HepG2 (cell line): ENCODE data around the gene LAMC1. TPM values are rescaled to one million over a fixed set of nuclear protein-coding genes. Genes with fewer than 3 reads are reported as not detected.

ENCODE experiments used
- ATAC-seq: fragments of 200-7000 bp; cut with Tn5 transposase; 3 replicates; pipeline ENCODE4 v1.9.1; 2020; ENCODE audit warnings: mild to moderate bottlenecking, moderate library complexity
- BruUV-seq: library from RNA; stranded (reverse); fragments of 400-500 nt; replicated peaks from 2 replicates; lab custom pipeline; 2021; lab: Mats Ljungman, UMichigan
- CTCF ChIA-PET: fragments of 300-600 bp; formaldehyde crosslinking; extraction: SDS; loops from one replicate; lab custom pipeline; 2021; ENCODE audit warnings: low total read pairs, inconsistent platforms, low intra/inter-chr PET ratio; lab: Yijun Ruan, JAX
- POLR2A ChIA-PET: fragments of 350-600 bp; sonication (Branson Sonifier 250); formaldehyde crosslinking; loops from one replicate; lab custom pipeline; 2020; ENCODE audit warnings: antibody characterized with exemption, inconsistent platforms; lab: Yijun Ruan, JAX
- DNase-seq: peaks from one replicate; pipeline ENCODE4 v3.0.0-alpha.2; 2015; ENCODE audit warnings: low spot score
- FAIRE-seq: peaks from 3 replicates; lab custom pipeline; 2011; peaks lifted over from hg19 to GRCh38; lab: Jason Lieb, UNC
- H2AFZ ChIP-seq: one replicate; pipeline ENCODE4 v1.6.1; 2011; ENCODE audit warnings: low read length, inconsistent platforms
- H3K27ac ChIP-seq: fragments of 300-600 bp; 3 replicates; pipeline ENCODE4 v1.8.0; 2011; ENCODE audit warnings: mixed run types, mild to moderate bottlenecking, mixed read lengths, low read length, inconsistent platforms; ENCODE audit not compliant: insufficient read depth; ENCODE audit errors: extremely low read length
- H3K27me3 ChIP-seq, 2 experiments: fragments of 200-600 bp in 1 of 2; 2 replicates in 1 of 2; 3 replicates in 1 of 2; pipeline versions ENCODE4 v1.6.0 to v1.8.0; 2011; ENCODE audit warnings: low read length in 2 of 2, mild to moderate bottlenecking in 2 of 2, moderate library complexity in 2 of 2, inconsistent platforms in 1 of 2; ENCODE audit not compliant: insufficient read depth in 2 of 2, control insufficient read depth in 1 of 2
- H3K36me3 ChIP-seq, 2 experiments: fragments of 200-600 bp in 1 of 2; replicated peaks in 1 of 2; 2 replicates in 1 of 2; 3 replicates in 1 of 2; pipeline versions ENCODE4 v1.5.1 to v1.8.0; 2011; ENCODE audit warnings: low read length in 2 of 2, inconsistent platforms in 1 of 2; ENCODE audit not compliant: insufficient read depth in 2 of 2, control insufficient read depth in 1 of 2
- H3K4me1 ChIP-seq: 2 replicates; pipeline ENCODE4 v1.5.1; 2012; ENCODE audit warnings: low read length, inconsistent platforms; ENCODE audit not compliant: insufficient read depth
- H3K4me2 ChIP-seq: 2 replicates; pipeline ENCODE4 v1.6.0; 2011; ENCODE audit warnings: low read depth, low read length, inconsistent platforms
- H3K4me3 ChIP-seq, 3 experiments: fragments of 200-600 bp in 1 of 3; sonication (generic), shearing (Covaris generic) in 1 of 3; replicated peaks in 1 of 3; 2 replicates each; pipeline ENCODE4 v1.5.1; 2011 to 2016; ENCODE audit warnings: low read length in 3 of 3, inconsistent platforms in 2 of 3, low read depth in 2 of 3, mild to moderate bottlenecking in 2 of 3, control low read depth in 1 of 3, mixed read lengths in 1 of 3; ENCODE audit not compliant: insufficient read depth in 1 of 3
- H3K79me2 ChIP-seq: one replicate; pipeline ENCODE4 v1.6.1; 2011; ENCODE audit warnings: low read length, inconsistent platforms; ENCODE audit not compliant: insufficient read depth
- H3K9ac ChIP-seq: 2 replicates; pipeline ENCODE4 v1.6.0; 2011; ENCODE audit warnings: mild to moderate bottlenecking, low read depth, low read length, inconsistent platforms; ENCODE audit not compliant: insufficient read depth
- H3K9me3 ChIP-seq: 2 replicates; pipeline ENCODE4 v1.5.1; 2012; ENCODE audit warnings: mild to moderate bottlenecking, low read length
- H4K20me1 ChIP-seq: 2 replicates; pipeline ENCODE4 v1.6.0; 2011; ENCODE audit warnings: inconsistent platforms, mild to moderate bottlenecking, low read length, moderate library complexity; ENCODE audit not compliant: insufficient read depth
- EEA1 ChIP-seq: sonication (generic); formaldehyde crosslinking; IDR thresholded peaks from 2 replicates; pipeline ENCODE4 v1.5.1; 2020; ENCODE audit warnings: mild to moderate bottlenecking, missing genetic modification reagents, borderline replicate concordance
- HOXA5 ChIP-seq: sonication (generic); formaldehyde crosslinking; IDR thresholded peaks from 2 replicates; pipeline ENCODE4 v1.4.0; 2020; ENCODE audit warnings: missing genetic modification reagents
- MED13 ChIP-seq: sonication (generic); formaldehyde crosslinking; IDR thresholded peaks from 2 replicates; pipeline ENCODE4 v1.5.0; 2020; ENCODE audit warnings: missing genetic modification reagents
- REPIN1 ChIP-seq: sonication (generic); formaldehyde crosslinking; IDR thresholded peaks from 2 replicates; pipeline ENCODE4 v1.8.0; 2022; ENCODE audit warnings: missing genetic modification reagents, low read depth, mild to moderate bottlenecking, borderline replicate concordance
- ZFP41 ChIP-seq: sonication (generic); formaldehyde crosslinking; IDR thresholded peaks from 2 replicates; pipeline ENCODE4 v1.4.0; 2020; ENCODE audit warnings: mild to moderate bottlenecking, missing genetic modification reagents, borderline replicate concordance
- ZNF335 ChIP-seq: sonication (generic); formaldehyde crosslinking; IDR thresholded peaks from 2 replicates; pipeline ENCODE4 v1.4.0; 2020; ENCODE audit warnings: missing genetic modification reagents
- ZNF550 ChIP-seq: sonication (generic); formaldehyde crosslinking; IDR thresholded peaks from 2 replicates; pipeline ENCODE4 v1.4.0; 2020; ENCODE audit warnings: mild to moderate bottlenecking, missing genetic modification reagents, borderline replicate concordance
- ZNF766 ChIP-seq: sonication (generic); formaldehyde crosslinking; IDR thresholded peaks from 2 replicates; pipeline ENCODE4 v1.5.0; 2020; ENCODE audit warnings: missing genetic modification reagents, borderline replicate concordance
- WGBS: methylation state at CpG from one replicate; pipeline ENCODE4 v1.1.6; 2017; ENCODE audit warnings: low lambda C conversion rate; 5-methylcytosine and 5-hydroxymethylcytosine counted together
- in situ Hi-C: cut with HindIII; loops from 2 replicates; pipeline ENCODE4 v1.10.0; 2017; ENCODE audit warnings: low pct_unique_long_range_greater_than_20kb; ENCODE audit not compliant: extremely low pct_ligation_motif_present
- intact Hi-C: fragments of 100-400 bp; cut with micrococcal nuclease; formaldehyde crosslinking; loops from one replicate; pipeline ENCODE4 v1.10.0; 2022; ENCODE audit not compliant: unreplicated experiment
- polyA plus RNA-seq, 8 experiments: library from polyadenylated mRNA; depleted of rRNA in 3 of 8; stranded (reverse) in 7 of 8; unstranded in 1 of 8; fragments of >200 nt; fragmentation: Illumina TruSeq in 4 of 8; extraction: Trizol in 4 of 8; gene quantifications; 2 replicates each; pipeline versions ENCODE4 v1.2.1 to v1.2.3, GENCODE V29; 2011 to 2016; ENCODE audit warnings: low read depth in 4 of 8, missing spikeins in 1 of 8, mixed read lengths in 1 of 8; ENCODE audit not compliant: insufficient read depth in 1 of 8
- total RNA-seq, 5 experiments: library from RNA; depleted of rRNA; stranded (reverse); fragments of >200 nt; fragmentation: Illumina TruSeq; extraction: Trizol; gene quantifications; 2 replicates each; pipeline ENCODE4 v1.2.3, GENCODE V29; 2016; ENCODE audit warnings: low read depth in 1 of 5
- TF ChIP-seq, protein P1 (sequence below): sonication (generic); formaldehyde crosslinking; IDR thresholded peaks from 2 replicates; pipeline ENCODE4 v1.4.0; 2020; ENCODE audit warnings: mild to moderate bottlenecking, missing genetic modification reagents, borderline replicate concordance
- TF ChIP-seq, protein P2 (sequence below): sonication (generic); formaldehyde crosslinking; IDR thresholded peaks from 2 replicates; pipeline ENCODE4 v1.8.0; 2022; ENCODE audit warnings: missing genetic modification reagents, low read depth, mild to moderate bottlenecking, borderline replicate concordance
- TF ChIP-seq, protein P3 (sequence below): sonication (generic); formaldehyde crosslinking; IDR thresholded peaks from 2 replicates; pipeline ENCODE4 v1.4.0; 2020; ENCODE audit warnings: missing genetic modification reagents
- TF ChIP-seq, protein P4 (sequence below): sonication (generic); formaldehyde crosslinking; IDR thresholded peaks from 2 replicates; pipeline ENCODE4 v1.4.0; 2020; ENCODE audit warnings: missing genetic modification reagents

The LAMC1 gene
- total and polyA plus RNA-seq, 2 of the 13 experiments (the other 11 are each of a cell fraction or from before 2014, with no cell fraction given), result 58.5 to 137 TPM

DNA sequence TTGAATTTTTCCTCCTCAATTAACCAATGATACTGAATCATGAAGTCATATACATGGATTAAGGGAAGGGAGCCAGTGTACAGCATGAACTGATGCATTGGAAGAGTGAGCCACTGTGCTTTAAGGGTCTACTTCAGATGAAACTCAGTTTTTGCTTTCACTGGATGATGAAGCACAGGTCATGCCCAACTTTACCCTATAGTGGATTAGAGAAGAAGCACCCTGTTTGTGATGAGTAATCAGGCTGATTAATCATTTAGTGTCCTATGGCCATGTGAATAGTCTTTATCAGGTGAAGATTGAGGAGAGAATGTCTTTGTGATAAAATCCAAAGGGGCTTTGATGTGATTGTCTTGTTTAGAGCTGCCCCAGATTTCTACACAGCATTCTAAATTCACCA lies 24.7 kb upstream of the LAMC1 start (continued):
- TF ChIP-seq, protein P1, sequence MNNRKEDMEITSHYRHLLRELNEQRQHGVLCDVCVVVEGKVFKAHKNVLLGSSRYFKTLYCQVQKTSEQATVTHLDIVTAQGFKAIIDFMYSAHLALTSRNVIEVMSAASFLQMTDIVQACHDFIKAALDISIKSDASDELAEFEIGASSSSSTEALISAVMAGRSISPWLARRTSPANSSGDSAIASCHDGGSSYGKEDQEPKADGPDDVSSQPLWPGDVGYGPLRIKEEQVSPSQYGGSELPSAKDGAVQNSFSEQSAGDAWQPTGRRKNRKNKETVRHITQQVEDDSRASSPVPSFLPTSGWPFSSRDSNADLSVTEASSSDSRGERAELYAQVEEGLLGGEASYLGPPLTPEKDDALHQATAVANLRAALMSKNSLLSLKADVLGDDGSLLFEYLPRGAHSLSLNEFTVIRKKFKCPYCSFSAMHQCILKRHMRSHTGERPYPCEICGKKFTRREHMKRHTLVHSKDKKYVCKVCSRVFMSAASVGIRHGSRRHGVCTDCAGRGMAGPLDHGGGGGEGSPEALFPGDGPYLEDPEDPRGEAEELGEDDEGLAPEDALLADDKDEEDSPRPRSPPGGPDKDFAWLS, result no peak
- TF ChIP-seq, all 625 proteins: peak for 0

DNA sequence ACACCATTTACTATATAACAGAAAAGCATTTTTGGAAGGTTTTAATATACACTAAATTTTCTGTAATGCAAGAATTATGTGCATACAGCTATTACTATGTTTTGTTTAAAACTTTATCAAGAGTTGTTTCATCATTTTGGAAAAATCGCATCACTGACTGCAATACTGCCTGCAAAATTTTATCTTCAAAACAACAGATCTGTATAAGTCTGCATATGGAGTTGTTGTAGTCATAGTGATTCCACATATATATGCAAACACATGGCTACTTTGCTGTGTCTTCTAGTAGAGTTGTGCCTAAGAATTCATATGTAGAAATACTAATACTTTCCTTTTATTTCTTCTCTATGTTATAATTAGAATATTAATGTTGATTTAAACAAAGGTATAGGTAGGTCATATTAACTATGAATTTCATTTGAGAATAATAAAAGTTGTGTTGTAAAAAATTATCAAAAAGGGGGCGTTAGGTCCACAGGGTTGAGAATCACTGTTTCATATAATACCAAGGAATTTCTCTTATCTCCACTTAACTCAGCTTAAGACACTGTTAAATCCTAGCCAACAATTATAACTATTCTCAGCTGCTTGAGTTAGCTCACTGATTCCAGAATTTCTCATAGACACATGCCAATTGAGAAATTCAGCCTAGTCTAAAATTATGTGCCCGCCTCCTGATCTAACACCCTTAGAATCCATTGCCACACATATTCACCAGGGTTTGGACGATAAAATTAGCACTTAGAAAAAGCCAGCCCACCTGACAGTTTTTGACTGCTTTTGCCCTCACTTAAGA lies 22.9 kb upstream of the LAMC1 start:
- CTCF ChIA-PET, result no interaction called here
- 68% methylated on average over 4 of the region's 4 CpGs for WGBS
- H3K27me3 ChIP-seq, result no peaks in the 10 kb centered on the region
- no peaks in the 10 kb centered on the region for H3K36me3 ChIP-seq
- no peak overlapping the region for H3K4me2 ChIP-seq
- H3K4me1 ChIP-seq, result peaks cover 11% of the 10 kb centered on the region; the same call in 1 of the 2 replicates
- DNase-seq (no peak), FAIRE-seq (no peak), ATAC-seq (no peak)
- no peak overlapping the region for H3K27ac ChIP-seq
- POLR2A ChIA-PET, result no interaction called here
- no peak overlapping the region for H3K9ac ChIP-seq
- no peaks in the 10 kb centered on the region for H3K9me3 ChIP-seq
- no peak overlapping the region for H3K4me3 ChIP-seq
- BruUV-seq, result no TSS peak
- intact Hi-C loops, result no loop called here
- no peaks in the 10 kb centered on the region for H3K79me2 ChIP-seq
- in situ Hi-C loops, result no loop called here
- no peaks in the 10 kb centered on the region for H4K20me1 ChIP-seq
- no peak overlapping the region for H2AFZ ChIP-seq
- TF ChIP-seq ZNF550 (CRISPR knock-in tag) (no peak), MED13 (no peak), ZFP41 (CRISPR knock-in tag) (no peak), REPIN1 (CRISPR knock-in tag) (no peak), ZNF766 (CRISPR knock-in tag) (no peak), ZNF335 (CRISPR knock-in tag) (no peak), EEA1 (no peak), HOXA5 (CRISPR knock-in tag) (no peak)
- TF ChIP-seq, protein P2, sequence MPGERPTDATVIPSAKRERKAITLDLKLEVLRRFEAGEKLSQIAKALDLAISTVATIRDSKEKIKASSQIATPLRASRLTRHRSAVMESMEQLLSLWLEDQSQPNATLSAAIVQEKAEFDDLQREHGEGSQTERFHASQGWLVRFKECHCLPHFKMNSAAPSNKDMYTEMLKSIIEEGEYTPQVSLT (CRISPR knock-in tag), result no peak
- TF ChIP-seq, protein P3, sequence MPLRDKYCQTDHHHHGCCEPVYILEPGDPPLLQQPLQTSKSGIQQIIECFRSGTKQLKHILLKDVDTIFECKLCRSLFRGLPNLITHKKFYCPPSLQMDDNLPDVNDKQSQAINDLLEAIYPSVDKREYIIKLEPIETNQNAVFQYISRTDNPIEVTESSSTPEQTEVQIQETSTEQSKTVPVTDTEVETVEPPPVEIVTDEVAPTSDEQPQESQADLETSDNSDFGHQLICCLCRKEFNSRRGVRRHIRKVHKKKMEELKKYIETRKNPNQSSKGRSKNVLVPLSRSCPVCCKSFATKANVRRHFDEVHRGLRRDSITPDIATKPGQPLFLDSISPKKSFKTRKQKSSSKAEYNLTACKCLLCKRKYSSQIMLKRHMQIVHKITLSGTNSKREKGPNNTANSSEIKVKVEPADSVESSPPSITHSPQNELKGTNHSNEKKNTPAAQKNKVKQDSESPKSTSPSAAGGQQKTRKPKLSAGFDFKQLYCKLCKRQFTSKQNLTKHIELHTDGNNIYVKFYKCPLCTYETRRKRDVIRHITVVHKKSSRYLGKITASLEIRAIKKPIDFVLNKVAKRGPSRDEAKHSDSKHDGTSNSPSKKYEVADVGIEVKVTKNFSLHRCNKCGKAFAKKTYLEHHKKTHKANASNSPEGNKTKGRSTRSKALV (CRISPR knock-in tag), result no peak
- TF ChIP-seq, protein P4, sequence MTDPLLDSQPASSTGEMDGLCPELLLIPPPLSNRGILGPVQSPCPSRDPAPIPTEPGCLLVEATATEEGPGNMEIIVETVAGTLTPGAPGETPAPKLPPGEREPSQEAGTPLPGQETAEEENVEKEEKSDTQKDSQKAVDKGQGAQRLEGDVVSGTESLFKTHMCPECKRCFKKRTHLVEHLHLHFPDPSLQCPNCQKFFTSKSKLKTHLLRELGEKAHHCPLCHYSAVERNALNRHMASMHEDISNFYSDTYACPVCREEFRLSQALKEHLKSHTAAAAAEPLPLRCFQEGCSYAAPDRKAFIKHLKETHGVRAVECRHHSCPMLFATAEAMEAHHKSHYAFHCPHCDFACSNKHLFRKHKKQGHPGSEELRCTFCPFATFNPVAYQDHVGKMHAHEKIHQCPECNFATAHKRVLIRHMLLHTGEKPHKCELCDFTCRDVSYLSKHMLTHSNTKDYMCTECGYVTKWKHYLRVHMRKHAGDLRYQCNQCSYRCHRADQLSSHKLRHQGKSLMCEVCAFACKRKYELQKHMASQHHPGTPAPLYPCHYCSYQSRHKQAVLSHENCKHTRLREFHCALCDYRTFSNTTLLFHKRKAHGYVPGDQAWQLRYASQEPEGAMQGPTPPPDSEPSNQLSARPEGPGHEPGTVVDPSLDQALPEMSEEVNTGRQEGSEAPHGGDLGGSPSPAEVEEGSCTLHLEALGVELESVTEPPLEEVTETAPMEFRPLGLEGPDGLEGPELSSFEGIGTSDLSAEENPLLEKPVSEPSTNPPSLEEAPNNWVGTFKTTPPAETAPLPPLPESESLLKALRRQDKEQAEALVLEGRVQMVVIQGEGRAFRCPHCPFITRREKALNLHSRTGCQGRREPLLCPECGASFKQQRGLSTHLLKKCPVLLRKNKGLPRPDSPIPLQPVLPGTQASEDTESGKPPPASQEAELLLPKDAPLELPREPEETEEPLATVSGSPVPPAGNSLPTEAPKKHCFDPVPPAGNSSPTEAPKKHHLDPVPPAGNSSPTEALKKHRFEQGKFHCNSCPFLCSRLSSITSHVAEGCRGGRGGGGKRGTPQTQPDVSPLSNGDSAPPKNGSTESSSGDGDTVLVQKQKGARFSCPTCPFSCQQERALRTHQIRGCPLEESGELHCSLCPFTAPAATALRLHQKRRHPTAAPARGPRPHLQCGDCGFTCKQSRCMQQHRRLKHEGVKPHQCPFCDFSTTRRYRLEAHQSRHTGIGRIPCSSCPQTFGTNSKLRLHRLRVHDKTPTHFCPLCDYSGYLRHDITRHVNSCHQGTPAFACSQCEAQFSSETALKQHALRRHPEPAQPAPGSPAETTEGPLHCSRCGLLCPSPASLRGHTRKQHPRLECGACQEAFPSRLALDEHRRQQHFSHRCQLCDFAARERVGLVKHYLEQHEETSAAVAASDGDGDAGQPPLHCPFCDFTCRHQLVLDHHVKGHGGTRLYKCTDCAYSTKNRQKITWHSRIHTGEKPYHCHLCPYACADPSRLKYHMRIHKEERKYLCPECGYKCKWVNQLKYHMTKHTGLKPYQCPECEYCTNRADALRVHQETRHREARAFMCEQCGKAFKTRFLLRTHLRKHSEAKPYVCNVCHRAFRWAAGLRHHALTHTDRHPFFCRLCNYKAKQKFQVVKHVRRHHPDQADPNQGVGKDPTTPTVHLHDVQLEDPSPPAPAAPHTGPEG (CRISPR knock-in tag), result no peak
